Neutrophil (primary cell): ENCODE results near the gene NT5C2.

Experiments
- H3K27ac ChIP-seq: fragments of 200-600 bp; sonication (generic); 2 replicates; pipeline ENCODE4 v1.5.1; 2016; ENCODE audit warnings: mild to moderate bottlenecking, moderate library complexity
- H3K27me3 ChIP-seq: fragments of 200-600 bp; sonication (generic); 2 replicates; pipeline ENCODE4 v1.6.0; 2016; ENCODE audit warnings: mild to moderate bottlenecking
- H3K36me3 ChIP-seq: fragments of 200-600 bp; sonication (generic); 2 replicates; pipeline ENCODE4 v1.5.1; 2017
- H3K4me1 ChIP-seq, 2 experiments: fragments of 200-600 bp in 1 of 2; sonication (generic) in 1 of 2; 1 replicate in 1 of 2; 2 replicates in 1 of 2; pipeline versions ENCODE4 v1.5.1 to v1.6.1; 2013 to 2016; ENCODE audit warnings: low read depth in 1 of 2, low read length in 1 of 2, mild to moderate bottlenecking in 1 of 2, moderate library complexity in 1 of 2; ENCODE audit not compliant: control insufficient read depth in 1 of 2, insufficient read depth in 1 of 2
- H3K4me3 ChIP-seq, 2 experiments: fragments of 200-600 bp in 1 of 2; sonication (generic) in 1 of 2; 1 replicate in 1 of 2; 2 replicates in 1 of 2; pipeline ENCODE4 v1.5.1; 2013 to 2016; ENCODE audit warnings: low read depth in 1 of 2, low read length in 1 of 2, mild to moderate bottlenecking in 1 of 2, moderate library complexity in 1 of 2
- H3K9me3 ChIP-seq: fragments of 200-600 bp; sonication (generic); 2 replicates; pipeline ENCODE4 v1.5.1; 2016
- TF ChIP-seq, protein P1 (sequence below): fragments of 200-600 bp; sonication (generic); IDR thresholded peaks from 2 replicates; pipeline ENCODE4 v1.5.1; 2016; ENCODE audit warnings: antibody characterized with exemption

The NT5C2 gene

DNA sequence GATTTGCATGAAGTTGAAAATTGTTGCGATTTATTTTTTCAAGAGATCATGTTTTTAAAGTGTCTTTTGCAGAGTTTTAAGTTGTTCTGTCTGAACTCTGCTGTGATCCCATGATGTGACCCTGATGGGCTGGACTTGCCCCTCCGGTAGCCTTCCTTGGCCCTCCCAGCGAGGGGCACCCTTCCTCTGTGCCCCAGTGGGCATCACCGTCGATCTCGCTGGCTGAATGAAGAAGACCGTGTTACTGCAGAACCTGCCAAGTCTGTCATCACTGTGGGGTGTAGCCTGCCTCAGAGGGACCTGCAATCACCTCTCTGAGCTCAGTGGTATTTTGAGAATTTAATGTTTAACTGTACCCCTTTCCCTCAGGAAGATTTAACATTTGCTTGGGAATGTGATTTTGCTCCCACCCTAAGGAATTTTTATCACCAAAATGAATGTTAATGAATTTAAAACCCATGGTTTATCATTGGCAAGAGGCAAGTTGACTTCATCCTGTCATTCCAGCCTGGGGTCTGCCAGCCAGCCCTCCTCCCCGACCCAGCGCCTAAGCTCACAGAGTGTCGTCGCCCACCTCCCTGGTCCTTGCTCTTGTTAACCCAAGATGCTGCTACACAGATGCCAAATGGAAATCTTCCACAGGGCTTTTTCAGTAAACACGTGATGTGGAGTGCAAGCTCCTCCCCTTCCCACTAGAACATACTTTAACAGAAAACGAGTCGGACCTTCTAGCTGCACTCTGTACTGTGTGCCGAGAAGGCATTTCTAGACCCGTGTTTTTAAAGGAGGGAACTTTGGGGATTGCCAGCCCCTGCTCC lies 115.4 kb downstream of the NT5C2 start:
- Histone ChIP-seq H3K36me3 (peaks cover 48% of the 10 kb centered on the region), H3K9me3 (no peaks in the 10 kb centered on the region), H3K4me1 (no peaks in the 10 kb centered on the region), H3K27me3 (no peaks in the 10 kb centered on the region), H3K4me3 (no peak overlapping the region), H3K27ac (no peak overlapping the region)
- TF ChIP-seq, protein P1, sequence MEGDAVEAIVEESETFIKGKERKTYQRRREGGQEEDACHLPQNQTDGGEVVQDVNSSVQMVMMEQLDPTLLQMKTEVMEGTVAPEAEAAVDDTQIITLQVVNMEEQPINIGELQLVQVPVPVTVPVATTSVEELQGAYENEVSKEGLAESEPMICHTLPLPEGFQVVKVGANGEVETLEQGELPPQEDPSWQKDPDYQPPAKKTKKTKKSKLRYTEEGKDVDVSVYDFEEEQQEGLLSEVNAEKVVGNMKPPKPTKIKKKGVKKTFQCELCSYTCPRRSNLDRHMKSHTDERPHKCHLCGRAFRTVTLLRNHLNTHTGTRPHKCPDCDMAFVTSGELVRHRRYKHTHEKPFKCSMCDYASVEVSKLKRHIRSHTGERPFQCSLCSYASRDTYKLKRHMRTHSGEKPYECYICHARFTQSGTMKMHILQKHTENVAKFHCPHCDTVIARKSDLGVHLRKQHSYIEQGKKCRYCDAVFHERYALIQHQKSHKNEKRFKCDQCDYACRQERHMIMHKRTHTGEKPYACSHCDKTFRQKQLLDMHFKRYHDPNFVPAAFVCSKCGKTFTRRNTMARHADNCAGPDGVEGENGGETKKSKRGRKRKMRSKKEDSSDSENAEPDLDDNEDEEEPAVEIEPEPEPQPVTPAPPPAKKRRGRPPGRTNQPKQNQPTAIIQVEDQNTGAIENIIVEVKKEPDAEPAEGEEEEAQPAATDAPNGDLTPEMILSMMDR, result no peak

DNA sequence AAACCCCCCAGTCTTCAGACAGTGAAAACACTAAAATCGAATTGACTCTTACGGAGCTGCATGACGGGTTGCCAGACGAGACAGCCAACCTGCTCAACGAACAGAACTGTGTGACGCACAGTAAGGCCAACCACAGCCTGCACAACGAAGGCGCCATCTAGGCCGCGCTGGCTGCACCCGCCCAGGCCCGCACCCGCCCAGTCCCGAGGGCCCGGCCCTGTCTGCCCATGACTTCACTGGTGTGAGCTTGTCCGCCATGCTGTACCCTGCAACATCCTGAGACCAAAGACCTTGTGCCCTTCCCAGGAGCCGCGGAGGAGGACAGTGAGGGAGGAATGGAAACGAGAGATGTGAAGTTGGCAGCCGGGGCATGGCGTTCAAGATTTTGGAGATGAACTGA lies 116.1 kb downstream of the NT5C2 start:
- Histone ChIP-seq H3K36me3 (peaks cover 41% of the 10 kb centered on the region), H3K27ac (no peak overlapping the region), H3K4me1 (no peaks in the 10 kb centered on the region), H3K9me3 (no peaks in the 10 kb centered on the region), H3K27me3 (no peaks in the 10 kb centered on the region), H3K4me3 (no peak overlapping the region)
- TF ChIP-seq, protein P1, result no peak

DNA sequence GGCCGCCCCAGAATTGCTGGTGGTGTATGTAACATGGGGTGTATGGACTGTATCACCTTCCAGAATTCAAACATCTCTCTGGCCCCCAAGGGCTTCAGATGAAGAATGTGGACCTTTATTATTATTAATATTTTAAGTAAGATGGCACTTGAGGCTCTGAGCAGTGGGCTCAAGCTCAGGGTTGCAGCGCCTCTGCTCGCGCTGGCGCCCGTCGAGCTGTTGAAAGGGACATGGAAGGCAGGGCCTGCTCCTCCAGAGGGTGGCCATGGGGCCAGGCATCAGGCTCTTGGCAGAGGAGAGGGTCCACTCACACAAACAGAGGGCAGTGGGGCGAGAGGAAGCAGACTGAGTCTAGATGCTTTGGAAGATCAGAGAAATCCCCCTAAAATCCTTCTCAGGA lies 120.2 kb downstream of the NT5C2 start:
- TF ChIP-seq, protein P1, result no peak
- no peak overlapping the region for H3K27ac ChIP-seq
- H3K36me3 ChIP-seq, result peaks cover 29% of the 10 kb centered on the region
- no peaks in the 10 kb centered on the region for H3K9me3 ChIP-seq
- peaks cover 12 to 16% of the 10 kb centered on the region in 2 experiments for H3K4me1 ChIP-seq
- no peaks in the 10 kb centered on the region for H3K27me3 ChIP-seq
- no peak overlapping the region for H3K4me3 ChIP-seq

DNA sequence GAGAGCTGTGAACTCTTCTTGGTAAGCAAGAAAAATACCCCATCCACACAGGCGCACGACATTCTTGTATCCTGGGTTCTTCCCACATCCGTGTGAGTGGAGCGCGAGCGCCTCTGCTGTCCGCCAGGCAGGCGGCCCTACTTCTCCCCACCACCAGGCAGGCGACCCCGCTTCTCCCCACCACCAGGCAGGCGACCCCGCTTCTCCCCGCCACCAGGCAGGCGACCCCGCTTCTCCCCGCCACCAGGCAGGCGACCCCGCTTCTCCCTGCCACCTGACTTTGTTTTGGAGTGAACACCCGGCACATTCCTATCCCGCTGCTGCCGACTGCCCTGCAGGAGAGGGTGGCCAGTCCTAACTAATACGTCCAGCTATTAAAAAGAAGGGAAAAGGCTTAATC lies 120.8 kb downstream of the NT5C2 start:
- TF ChIP-seq, protein P1, result no peak
- peaks cover 12 to 16% of the 10 kb centered on the region in 2 experiments for H3K4me1 ChIP-seq
- no peaks in the 10 kb centered on the region for H3K27me3 ChIP-seq
- H3K9me3 ChIP-seq, result no peaks in the 10 kb centered on the region
- no peak overlapping the region for H3K27ac ChIP-seq
- no peak overlapping the region for H3K4me3 ChIP-seq
- peaks cover 25% of the 10 kb centered on the region for H3K36me3 ChIP-seq

DNA sequence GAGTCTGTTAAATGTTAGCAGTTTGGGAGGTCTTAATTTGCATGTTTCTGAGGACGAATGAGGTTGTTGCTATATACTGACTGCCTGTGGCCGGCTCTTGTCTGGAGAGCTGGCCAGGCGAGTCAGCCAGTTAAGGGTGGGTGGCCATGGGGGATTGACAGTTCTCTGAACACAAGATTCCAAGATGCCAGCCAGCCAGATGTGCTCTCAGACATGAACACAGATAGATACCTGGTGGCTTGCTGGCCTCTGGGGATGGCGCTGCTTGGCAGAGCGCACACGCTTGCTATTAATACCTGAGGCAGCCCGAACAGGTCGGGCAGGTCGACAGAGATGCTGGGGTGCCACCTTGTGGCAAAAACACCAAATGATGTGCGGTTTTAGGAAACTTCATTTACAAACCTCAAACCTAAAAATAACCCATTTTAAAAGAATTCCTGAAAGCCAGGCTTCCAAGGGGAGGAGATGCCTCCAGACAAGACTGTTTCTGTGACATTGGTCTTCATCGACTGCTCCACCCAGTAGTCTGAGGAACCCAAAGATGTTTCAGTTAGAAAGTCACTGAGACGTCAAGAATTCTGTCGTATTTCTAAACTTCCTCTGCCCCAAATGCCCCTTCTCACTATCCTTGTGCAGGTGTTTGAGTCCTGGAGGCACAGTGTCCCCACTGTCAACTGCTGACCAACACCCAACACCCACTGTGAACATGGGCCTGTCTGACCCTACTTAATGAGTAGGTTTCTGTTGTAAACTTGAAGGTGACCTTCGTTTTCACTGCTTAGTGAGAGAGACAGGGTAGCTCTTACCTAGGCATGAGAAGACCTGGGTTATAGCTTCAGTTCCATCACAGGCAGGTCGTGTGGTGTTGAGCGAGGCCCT lies 123.4 kb downstream of the NT5C2 start:
- TF ChIP-seq, protein P1, result no peak
- peaks cover 17% of the 10 kb centered on the region for H3K36me3 ChIP-seq
- no peaks in the 10 kb centered on the region for H3K27me3 ChIP-seq
- H3K4me3 ChIP-seq, result no peak overlapping the region
- H3K27ac ChIP-seq, result peak overlapping the region; percentile 55
- H3K9me3 ChIP-seq, result no peaks in the 10 kb centered on the region
- peaks cover 12 to 16% of the 10 kb centered on the region in 2 experiments for H3K4me1 ChIP-seq
